HFFc6 (cell line): ENCODE results near the gene POU2F1. TPM values are rescaled to one million over a fixed set of nuclear protein-coding genes. Genes with fewer than 3 reads are reported as not detected.
A peak's percentile ranks its signal among the peaks of the same experiment; 100 is the strongest.

Source experiments
- DNase-seq: peaks from one replicate; pipeline ENCODE4 v3.0.0-alpha.2; 2018
- H3K27ac Mint-ChIP-seq: 2 replicates; pipeline ENCODE4 v1.8.0; 2020; ENCODE audit warnings: mild to moderate bottlenecking, mixed read lengths
- H3K27me3 Mint-ChIP-seq: 2 replicates; pipeline ENCODE4 v1.8.0; 2021; ENCODE audit warnings: mild to moderate bottlenecking, moderate library complexity, mixed read lengths; ENCODE audit not compliant: insufficient read depth
- H3K36me3 Mint-ChIP-seq: 2 replicates; pipeline ENCODE4 v1.8.0; 2021; ENCODE audit warnings: low read depth, mixed read lengths
- H3K4me1 Mint-ChIP-seq: 2 replicates; pipeline ENCODE4 v1.8.0; 2020; ENCODE audit warnings: low read depth, mixed read lengths
- H3K4me3 Mint-ChIP-seq: 2 replicates; pipeline ENCODE4 v1.8.0; 2020; ENCODE audit warnings: mild to moderate bottlenecking, moderate library complexity, mixed read lengths
- H3K9me3 Mint-ChIP-seq: 2 replicates; pipeline ENCODE4 v1.8.0; 2020; ENCODE audit warnings: mild to moderate bottlenecking, mixed read lengths
- CTCF ChIP-seq: fragments of 200-600 bp; sonication (generic); IDR thresholded peaks from 2 replicates; pipeline ENCODE4 v1.5.0; 2021; ENCODE audit warnings: antibody characterized with exemption, mild to moderate bottlenecking
- long read RNA-seq: library from polyadenylated mRNA; unstranded; transcript quantifications from one replicate; pipeline ENCODE4 v2.0.0, GENCODE V29; 2019
- total RNA-seq, 6 experiments: library from RNA; stranded (reverse); fragmentation: NEBNext Ultra II Directional; extraction: Animal tissue kit (Norgen Biotek cat#: 25700); gene quantifications; 2 replicates in 1 of 6; 3 replicates in 5 of 6; pipeline ENCODE4 v1.2.3, GENCODE V29; 2021

The POU2F1 gene
- 1 to 10 TPM; 3.4 to 6.6 (median 4.4) TPM for total RNA-seq
- long read RNA-seq, full-length matches to known transcripts: 3 of 6 reads
- long read RNA-seq, partial matches to known transcripts: 2 of 6 reads
- long read RNA-seq, other reads (novel, unspliced or antisense): 1 of 6 reads

DNA sequence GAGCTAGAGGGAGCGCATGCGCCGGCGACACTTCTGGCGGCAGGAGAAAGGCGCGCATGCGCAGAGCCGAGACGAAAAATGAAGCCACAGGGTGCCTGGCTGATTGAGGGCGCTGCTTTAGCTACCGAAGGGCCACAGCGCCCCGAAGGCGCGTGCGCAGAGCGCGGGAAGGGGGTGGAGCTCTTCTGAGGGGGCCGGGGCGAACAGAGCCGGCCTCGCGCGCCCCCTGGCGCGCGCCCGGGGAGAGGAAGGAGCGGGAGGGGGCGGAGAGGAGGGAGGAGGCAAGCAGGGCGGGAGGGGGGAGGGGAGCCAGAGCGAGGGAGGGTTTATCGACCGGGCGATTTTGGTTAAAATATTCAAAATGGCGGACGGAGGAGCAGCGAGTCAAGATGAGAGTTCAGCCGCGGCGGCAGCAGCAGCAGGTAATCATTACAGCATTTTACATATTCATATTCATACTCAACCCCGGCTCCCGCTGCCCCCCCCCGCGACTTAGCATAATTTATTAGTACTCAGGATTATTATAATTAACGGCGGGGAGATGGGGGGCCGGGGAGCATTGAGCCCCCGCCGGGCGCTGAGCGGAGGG, at the start of gene POU2F1:
POU2F1 (plus strand) TSS at position 350 of the 589 bp plus-strand sequence; CDS start at position 362, 12 bp downstream.
- H3K27ac Mint-ChIP-seq: peak within 1 kb of the TSS; percentile 80
- peaks cover 2% of the 10 kb centered on the region; the same call in 1 of the 2 replicates for H3K27me3 Mint-ChIP-seq
- peak; percentile 96 for DNase-seq
- H3K4me1 Mint-ChIP-seq: peaks cover 40% of the 10 kb centered on the region
- peak; percentile 76 for TF ChIP-seq CTCF
- H3K9me3 Mint-ChIP-seq: no peaks in the 10 kb centered on the region
- peak within 1 kb of the TSS; percentile 94 for H3K4me3 Mint-ChIP-seq
- H3K36me3 Mint-ChIP-seq: no peaks in the 10 kb centered on the region

DNA sequence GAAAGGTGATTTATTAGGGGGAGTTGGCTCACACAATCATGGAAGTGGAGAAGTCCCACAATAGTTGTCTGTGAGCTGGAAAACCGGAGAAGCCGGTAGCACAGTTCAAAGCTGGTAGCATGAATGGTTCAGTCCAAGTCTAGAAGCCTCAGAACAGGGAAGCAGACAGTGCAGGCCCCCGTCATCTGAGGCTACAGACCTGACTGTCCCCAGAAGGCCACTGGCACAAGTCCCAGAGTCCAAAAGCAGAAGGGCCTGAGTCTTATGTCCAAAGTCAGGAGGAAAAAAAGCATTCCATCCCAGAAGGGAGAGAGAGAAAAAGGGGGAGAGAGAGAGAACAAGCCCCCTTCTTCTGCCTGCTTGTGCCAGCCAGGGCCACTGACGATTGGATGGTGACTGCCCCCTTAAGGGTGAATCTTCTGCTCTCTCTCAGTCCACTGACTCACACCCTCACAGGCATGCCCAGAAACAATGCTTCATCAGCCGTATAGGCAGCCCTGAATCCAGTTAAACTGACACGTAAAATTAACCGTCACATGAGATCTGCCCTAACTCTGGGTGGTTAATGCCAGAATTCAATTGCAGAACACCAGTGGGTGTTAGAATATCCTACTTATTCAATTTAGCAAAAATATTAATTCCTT, 49.3 kb upstream of the POU2F1 start:
- H3K27ac Mint-ChIP-seq: no peak overlapping the region

DNA sequence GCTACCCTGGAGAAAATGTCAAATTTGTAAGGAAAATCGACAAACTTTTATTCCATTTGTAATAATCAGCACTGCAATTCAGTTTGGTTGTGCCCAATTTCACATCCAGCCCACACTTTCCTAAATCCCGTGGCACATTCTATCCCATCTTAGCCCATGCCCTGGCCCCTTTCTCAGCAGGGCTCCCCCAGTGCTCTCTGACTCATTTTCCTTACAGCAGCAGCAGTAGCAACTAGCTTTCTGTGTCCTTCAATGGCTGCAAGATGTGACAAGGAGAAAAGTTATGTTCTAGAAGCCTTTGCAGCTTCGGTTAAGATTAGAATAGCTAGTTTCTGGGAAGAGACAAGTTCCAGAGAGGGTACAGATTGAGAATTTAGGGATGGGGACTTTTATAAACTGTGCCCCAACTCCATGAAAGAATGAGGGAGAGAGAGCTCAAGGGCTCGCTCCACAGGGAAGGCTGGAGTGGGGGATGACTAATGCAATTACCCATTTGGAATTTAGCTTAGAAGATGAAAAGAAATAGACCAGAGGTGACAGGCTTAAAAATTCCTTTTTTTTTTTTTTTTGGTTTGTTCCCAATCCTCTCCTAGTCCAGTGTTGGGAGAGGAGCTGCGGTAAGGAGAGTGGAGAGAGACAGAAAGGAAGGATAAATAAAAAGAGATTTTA, 47.0 kb upstream of the POU2F1 start:
- peak overlapping the region; percentile 60; the same call in 1 of the 2 replicates for H3K4me3 Mint-ChIP-seq
- H3K36me3 Mint-ChIP-seq: no peaks in the 10 kb centered on the region
- H3K9me3 Mint-ChIP-seq: no peaks in the 10 kb centered on the region
- H3K27ac Mint-ChIP-seq: no peak overlapping the region
- peaks cover 10% of the 10 kb centered on the region; the same call in 1 of the 2 replicates for H3K4me1 Mint-ChIP-seq
- H3K27me3 Mint-ChIP-seq: peaks cover 13% of the 10 kb centered on the region
- DNase-seq: no peak
- TF ChIP-seq CTCF: no peak

More for the DNA sequence above, 49.3 kb upstream of the POU2F1 start:
- H3K36me3 Mint-ChIP-seq: no peaks in the 10 kb centered on the region
- no peak overlapping the region for H3K4me3 Mint-ChIP-seq
- TF ChIP-seq CTCF: no peak
- no peak for DNase-seq
- peaks cover 10% of the 10 kb centered on the region; the same call in 1 of the 2 replicates for H3K4me1 Mint-ChIP-seq
- H3K9me3 Mint-ChIP-seq: no peaks in the 10 kb centered on the region
- peaks cover 15% of the 10 kb centered on the region for H3K27me3 Mint-ChIP-seq

DNA sequence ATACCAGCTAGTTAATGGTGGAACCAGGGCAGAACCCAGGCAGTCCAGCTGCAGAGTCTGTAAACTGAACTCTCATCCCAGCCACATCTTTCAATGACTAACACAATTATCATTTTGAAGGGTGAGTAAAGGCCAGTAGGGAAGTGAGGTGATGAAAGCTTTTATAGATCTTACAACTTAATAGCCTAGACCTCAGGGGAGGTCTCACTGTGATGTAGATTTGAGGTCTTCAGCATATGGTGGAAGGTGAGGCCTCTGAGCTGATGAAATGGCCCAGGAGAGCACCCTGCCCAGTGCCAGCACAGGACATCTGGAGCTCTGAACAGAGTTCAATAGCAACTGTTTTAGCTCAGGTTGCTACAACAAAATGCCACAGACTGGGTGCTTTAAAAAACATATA, 44.8 kb upstream of the POU2F1 start:
- DNase-seq: no peak
- Mint-ChIP-seq H3K27ac (no peak overlapping the region), H3K9me3 (no peaks in the 10 kb centered on the region), H3K4me3 (no peak overlapping the region), H3K4me1 (peaks cover 10% of the 10 kb centered on the region; the same call in 1 of the 2 replicates), H3K27me3 (peaks cover 13% of the 10 kb centered on the region), H3K36me3 (no peaks in the 10 kb centered on the region)
- TF ChIP-seq CTCF: no peak

GRCh38 chr1:167178831-167179230, 41.9 kb upstream of the POU2F1 start:
- peaks cover 5% of the 10 kb centered on the region; the same call in 1 of the 2 replicates for H3K4me1 Mint-ChIP-seq
- no peak for TF ChIP-seq CTCF
- H3K9me3 Mint-ChIP-seq: no peaks in the 10 kb centered on the region

More at GRCh38 chr1:167178831-167179230, 41.9 kb upstream of the POU2F1 start:
- Mint-ChIP-seq H3K27ac (no peak overlapping the region), H3K4me3 (no peak overlapping the region), H3K27me3 (peaks cover 9% of the 10 kb centered on the region), H3K36me3 (no peaks in the 10 kb centered on the region)
- no peak for DNase-seq
